ENCODE results near the gene PDGFA.

DNA sequence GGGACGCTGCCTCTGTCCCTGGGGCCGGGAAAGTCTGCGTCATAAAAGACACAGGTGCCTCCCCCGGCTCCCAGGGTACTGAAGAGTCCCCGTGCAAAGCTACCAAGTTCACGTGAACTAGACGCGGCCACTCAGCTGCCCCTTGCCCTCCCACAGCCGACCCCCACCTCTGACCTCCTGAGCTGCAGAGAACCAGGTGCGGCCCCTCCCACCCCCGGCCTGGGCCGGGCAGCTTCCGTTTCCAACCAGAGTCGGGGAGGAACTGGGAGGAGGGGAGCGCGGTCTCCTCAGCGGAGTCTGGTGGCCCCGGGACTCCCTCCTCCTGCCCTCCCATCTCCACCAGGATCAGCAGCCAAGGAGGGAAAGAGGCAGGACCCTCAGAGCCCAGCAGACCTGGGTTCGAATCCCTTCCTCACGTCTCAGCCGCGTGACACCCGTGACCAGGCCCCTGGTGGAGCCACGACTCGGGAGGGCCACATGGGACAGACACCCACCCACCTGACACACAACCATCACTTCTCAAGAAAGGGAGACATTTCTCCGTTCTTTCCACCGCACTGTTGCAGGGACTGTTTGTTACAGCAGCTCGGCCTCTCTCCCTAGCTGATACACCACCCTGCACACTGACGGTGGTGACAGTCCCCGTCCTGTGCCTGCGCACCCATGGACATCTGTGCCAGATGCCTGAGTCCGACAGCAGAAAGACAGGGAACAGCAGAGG is 37.4 kb upstream of the PDGFA start:
- TF ChIP-seq ZNF274 (IDR thresholded peaks at IDR 0.05; ENCODE audit: low read depth, low read length) = no peak
- no peak for TF ChIP-seq YY1 (IDR thresholded peaks at IDR 0.05; ENCODE audit: insufficient read depth, insufficient read length)
- no peak for TF ChIP-seq SUZ12 (IDR thresholded peaks at IDR 0.05; ENCODE audit: extremely low read depth, insufficient read depth, insufficient read length)

Measured in NT2/D1 (cell line).